Measurements from ENCODE around the gene GPNMB.

- TF ChIP-seq CTCF (IDR thresholded peaks at IDR 0.05; ENCODE audit: low read depth, low read length, poor library complexity, severe bottlenecking) (no peak), EZH2phosphoT487 (IDR thresholded peaks at IDR 0.05; ENCODE audit: borderline replicate concordance, low read length) (no peak)
These were observed 1.2 kb downstream of the GPNMB start for GRCh38 chr7:23247603-23248335.

All from DOHH2 (cell line).